Jurkat, Clone E6-1 (cell line): ENCODE results near the gene OPRM1.
"Not testable (repeated sequence)": the region's sequence is repeated elsewhere in the genome, so short reads cannot be mapped to it uniquely, and the experiment has no call there.

ENCODE experiments used
- DNase-seq: peaks from one replicate; pipeline ENCODE4 v3.0.0-alpha.2; 2011; ENCODE audit warnings: low read depth, low spot score
- H3K4me3 ChIP-seq: 2 replicates; pipeline ENCODE4 v1.5.1; 2011; ENCODE audit warnings: mild to moderate bottlenecking, low read length, control low read depth, moderate library complexity

The OPRM1 gene

DNA sequence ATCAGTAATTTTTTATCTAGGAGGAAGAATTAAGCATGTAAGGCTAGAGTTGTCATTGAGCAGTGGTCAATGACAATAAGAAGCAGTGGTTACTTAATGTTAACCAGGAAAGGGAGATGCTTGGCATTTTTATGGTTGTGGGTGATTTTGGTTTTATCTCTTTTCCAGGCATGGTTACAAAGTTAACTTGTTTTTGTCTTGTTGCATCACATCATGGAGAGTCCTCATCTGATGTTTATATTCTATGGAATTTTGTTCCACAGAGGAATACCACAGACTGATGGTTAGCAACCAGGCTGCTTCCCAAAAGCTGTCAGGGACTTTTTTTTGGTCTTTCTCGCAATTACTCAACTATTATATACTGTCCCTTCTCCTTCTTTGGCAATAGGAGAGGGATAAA lies 32.7 kb downstream of the OPRM1 start:
- no peak for DNase-seq
- H3K4me3 ChIP-seq: no peak overlapping the region

DNA sequence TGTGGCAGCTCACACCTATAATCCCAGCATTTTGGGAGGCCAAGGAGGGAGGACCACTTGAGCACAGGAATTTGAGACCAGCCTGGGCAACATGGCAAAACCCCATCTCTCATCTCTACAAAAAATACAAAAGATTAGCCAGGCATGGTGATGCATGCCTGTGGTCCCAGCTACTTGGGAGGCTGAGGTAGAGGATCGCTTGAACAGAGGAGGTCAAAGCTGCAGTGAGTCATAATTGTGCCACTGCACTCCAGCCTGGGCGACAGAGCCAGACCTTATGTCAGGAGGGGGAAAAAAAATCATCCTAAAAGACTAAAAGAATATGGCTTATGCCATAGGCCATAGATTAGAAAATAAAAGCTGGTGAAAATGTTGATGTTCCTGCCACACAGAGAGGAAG lies 39.6 kb downstream of the OPRM1 start:
- not testable (repeated sequence) for H3K4me3 ChIP-seq, DNase-seq

DNA sequence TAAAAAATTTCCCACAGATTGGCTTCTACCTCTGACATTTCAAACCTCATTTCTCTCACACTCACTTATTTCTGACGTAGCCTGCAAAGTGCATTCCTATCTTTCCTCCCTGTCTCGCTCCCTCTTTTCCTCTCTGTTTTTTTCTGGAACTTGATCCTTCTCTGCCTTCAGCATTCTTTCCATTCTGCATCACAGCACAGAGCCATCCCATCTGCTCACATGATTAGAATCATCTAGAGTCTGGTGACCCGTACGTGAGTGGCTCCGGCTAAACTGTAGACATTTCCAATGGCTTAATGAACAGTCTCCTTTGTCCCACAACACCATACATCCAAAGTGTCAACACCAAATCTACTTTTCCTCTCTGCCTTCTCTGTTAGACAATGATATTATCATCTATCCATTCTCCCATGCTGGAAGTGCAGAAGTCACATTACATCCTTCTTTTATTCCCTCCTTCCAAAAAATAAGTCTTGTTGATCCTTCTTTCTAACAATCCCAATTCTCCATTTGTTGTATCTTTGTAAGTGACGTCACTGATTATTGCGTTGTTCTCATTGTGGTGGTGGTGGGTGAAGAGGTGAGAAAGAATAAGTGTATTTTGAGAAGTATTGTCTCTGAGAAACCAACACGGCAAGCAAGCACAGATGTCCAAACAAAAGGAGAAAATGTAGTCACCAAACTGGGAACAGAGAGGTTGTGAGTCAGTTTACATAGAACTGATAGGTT lies 41.6 kb downstream of the OPRM1 start:
- DNase-seq: no peak
- H3K4me3 ChIP-seq: no peak overlapping the region

DNA sequence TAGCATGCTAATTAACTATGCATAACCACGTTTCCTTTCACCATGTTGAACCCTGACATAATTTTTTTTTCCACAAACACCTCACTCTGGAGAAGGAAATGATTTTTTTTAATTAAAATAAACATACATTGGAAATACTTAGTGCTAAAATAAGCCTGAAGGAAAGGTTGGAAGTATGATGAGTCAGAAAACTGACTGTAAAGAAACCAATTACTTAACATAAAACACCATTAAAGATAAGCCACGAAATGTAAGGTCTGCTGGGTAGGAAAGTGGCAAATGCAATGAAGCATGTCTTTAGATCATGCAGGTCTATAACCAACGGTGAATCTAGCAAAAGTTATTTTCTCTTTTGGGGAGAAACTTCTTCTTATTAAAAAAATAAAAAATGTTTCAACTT lies 47.5 kb downstream of the OPRM1 start:
- DNase-seq: no peak
- H3K4me3 ChIP-seq: no peak overlapping the region

DNA sequence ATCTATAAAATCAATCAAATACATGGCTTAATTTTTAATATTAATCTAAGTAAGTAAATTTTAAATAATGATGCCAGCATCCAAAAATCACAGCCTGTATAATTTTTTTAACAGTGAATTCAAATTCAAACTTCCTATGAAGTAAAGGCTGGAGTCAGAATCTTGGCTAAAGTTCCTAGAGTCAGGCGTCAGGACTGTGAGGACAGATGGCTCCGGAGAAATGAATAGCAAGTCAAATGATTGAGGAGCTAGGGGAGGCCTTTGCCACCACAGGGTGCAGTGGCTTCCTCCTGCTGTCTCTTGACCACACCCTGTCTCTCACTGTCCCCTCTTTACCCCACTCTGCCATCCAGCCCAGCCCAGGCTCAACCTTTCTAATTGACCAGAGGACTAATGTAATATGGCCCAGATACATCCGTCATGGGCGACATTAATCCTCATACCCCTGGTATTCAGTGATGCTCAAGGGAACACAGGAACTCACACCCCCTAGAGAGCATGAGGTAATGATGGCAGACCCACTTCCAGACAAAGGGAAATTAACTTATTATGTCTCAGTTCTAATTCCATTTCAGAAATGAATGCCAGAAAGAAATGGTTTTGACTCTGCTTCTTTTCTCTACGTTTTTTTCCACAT lies 53.4 kb downstream of the OPRM1 start:
- no peak overlapping the region for H3K4me3 ChIP-seq
- DNase-seq: no peak

DNA sequence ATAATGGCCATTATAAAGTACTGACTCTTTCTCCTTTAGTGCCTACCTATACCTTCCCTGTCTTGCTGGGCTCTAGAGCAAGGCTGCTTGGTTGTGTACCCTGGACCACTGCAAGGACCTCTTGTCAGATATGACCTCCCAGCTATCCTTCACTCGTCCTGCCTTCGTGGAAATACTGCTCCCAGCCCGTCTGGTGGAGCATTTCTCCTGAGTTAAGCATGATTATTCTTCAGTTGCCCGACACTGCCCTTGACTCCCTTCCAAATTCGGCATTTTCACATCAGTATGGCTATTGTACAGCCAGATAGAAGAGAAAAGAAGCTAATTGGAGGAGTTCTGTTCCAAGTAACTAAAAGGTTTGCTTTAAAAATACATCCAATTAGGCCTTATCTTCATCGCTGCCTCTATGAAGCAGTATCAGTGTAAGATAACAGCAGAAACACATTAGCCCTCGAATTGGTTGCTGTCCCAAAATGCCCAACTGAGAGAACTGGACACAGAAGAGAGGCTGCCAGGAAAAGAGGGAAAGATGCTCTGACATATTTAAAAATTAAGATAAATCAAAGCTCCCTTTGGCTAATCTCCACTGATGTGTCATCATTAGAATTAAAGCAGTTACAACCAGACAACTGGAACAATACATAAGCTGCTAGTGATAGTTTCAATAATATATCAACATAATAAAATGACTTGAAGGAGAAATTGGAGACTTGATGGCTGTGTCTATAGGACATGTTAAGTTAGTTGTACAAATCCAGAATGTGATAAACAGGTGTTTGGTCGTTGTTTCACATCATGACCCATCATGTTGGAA lies 54.4 kb downstream of the OPRM1 start:
- no peak for DNase-seq
- H3K4me3 ChIP-seq: no peak overlapping the region

DNA sequence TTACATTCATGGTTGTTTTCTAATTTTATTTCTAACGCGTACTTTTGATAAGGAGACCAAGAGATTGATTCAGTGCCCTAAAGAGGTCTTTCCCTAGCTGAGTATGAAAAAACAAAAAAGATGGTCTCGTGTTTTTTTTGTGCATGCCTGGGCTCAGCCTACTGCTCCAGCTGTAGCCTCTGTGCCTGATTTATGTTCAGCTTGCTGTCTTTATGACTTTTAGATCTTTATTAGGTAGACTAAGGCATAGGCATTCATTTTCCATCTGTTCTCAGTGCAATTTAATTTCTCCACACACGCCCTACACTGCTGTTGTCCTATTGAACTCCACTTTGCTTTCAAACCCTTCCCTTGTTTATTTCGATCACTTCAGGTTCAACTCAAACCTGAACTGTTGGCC lies 56.5 kb downstream of the OPRM1 start:
- no peak for DNase-seq
- H3K4me3 ChIP-seq: no peak overlapping the region

DNA sequence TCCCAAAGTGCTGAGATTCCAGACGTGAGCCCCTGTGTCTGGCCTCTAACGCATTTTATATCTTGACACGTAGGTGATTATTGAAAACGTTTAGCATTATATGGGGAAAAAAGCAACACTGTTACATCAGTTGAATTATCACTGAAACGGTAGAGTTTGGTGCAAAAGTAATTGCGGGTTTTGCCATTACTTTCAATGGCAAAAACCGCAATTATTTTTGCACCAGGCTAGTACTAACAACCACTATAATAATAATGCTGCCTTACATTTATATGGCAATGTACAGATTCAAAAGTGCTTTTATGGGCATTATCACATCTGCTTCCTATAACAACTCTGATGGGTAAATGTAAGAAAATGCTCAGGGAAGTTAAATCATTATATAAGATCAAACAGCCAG lies 57.3 kb downstream of the OPRM1 start:
- no peak overlapping the region for H3K4me3 ChIP-seq
- DNase-seq: no peak

DNA sequence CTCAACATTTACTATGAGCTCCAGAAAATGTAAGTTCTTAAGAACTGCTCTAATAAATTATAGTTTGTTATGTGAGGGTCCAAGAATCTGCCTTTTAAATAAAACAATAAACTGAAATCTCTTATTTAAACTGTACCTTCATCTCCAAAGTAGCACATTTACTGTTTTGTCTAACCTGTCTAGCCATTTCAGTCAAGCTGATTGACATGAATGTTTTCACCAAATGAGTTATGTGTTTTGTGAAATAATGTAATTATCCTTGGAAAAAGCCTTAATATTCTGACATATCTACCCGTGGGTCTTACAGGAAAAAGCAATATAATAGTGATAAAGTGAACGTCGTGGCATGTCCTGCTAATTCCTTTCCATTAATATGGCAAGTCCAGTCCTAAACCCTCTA lies 57.8 kb downstream of the OPRM1 start:
- H3K4me3 ChIP-seq: no peak overlapping the region
- DNase-seq: no peak

DNA sequence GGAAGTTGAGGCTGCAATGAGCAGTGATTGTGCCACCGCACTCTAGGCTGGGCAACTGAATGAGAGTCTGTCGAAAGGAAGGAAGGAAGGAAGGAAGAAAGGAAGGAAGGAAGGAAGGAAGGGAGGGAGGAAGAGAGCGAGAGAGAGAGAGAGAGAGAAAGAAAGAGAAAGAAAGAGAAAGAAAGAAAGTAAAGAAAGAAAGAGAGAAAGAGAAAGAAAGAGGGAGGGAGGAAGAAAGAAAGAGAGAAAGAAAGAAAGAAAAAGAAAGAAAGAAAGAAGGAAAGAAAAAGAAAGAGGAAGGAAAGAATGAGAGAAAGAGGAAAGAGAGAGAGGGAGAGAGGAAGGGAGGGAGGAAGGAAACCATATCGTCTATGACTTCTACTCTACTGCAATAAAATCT lies 60.2 kb downstream of the OPRM1 start:
- no peak for DNase-seq
- H3K4me3 ChIP-seq: no peak overlapping the region

DNA sequence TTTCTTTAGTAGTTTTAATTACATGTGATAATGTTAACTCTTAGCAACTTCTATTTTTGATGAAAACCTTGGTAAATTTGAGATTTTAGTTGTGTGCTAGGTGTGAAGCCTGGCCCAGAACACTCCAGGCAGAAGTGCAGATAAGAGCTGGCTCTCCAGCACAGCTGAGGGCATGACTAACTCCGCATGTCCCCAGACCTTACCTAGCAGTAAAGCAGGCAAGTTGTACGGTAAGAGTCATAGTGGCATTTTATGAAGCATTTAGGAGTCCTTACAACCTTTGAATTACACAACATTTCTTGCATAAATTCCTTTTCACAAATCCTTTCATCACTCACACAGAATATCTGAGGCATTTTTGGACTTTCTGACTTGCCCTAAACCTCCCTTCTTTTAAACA lies 67.2 kb downstream of the OPRM1 start:
- no peak for DNase-seq

DNA sequence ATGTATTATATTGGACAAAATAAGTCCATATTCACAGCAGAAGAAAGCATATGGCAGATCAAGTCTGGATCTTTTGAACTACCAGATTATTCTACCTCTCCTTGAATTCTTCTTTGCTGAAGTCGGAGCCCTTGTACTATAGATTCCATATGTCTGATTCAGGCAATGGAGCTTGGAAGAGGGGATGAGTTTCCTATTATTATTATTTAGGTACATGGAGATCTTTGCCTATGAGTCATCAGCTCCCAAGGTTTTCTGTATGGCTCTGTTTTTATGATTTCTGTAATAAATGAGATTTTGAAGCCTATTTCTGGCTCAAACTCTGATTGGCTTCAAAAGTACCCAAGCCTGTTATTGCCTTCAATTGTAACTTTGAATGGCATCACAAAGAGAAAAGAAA lies 72.0 kb downstream of the OPRM1 start:
- H3K4me3 ChIP-seq: no peak overlapping the region
- DNase-seq: no peak

More for the DNA sequence above, 67.2 kb downstream of the OPRM1 start:
- no peak overlapping the region for H3K4me3 ChIP-seq

DNA sequence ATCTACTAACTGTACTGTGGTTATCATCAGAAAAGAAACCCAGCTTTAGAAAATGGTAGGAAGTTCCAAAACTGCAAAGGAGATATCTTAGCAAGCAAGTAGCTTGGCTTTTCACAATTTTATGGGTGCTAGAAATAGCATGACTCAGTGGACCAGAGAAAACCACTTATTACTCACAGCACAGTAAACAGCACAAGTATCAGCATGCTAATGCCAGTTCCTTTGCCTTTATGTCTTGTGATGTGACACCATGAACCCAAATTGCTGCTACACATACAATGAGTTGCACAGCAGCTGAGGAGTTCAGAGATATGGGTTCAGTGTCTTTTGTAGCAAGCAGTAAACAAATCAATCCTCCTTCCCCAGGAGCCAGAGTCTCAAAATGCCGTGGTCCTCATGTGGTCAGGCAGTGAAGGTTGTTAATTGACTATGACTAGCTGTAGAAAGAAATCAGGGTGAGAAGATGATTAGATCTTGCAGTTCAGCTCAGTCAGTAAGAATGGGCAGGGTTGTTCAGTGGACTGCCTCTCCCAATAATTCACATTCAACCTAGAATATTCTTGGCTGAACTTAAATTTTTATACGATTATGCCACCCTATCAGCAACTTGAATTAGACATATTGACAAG lies 73.3 kb downstream of the OPRM1 start:
- H3K4me3 ChIP-seq: no peak overlapping the region
- no peak for DNase-seq

DNA sequence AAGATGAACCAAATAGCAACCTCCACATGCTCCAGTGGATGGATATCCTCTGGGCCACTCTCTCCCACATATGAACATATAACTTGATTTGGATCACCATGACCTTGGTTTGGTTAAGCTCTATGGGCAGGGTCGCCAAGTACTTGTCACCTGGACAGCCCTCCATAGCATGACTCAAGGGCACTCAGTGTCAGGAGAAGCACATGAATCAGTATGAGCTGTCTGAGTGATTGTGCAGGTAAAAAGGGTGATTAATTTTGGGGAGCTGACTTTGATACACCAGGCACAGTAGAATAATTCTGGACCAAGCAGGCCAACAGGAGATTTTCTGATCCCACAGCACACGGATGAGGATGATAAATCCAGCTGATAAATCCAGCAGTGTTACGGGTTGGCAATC lies 74.4 kb downstream of the OPRM1 start:
- no peak for DNase-seq
- H3K4me3 ChIP-seq: no peak overlapping the region

DNA sequence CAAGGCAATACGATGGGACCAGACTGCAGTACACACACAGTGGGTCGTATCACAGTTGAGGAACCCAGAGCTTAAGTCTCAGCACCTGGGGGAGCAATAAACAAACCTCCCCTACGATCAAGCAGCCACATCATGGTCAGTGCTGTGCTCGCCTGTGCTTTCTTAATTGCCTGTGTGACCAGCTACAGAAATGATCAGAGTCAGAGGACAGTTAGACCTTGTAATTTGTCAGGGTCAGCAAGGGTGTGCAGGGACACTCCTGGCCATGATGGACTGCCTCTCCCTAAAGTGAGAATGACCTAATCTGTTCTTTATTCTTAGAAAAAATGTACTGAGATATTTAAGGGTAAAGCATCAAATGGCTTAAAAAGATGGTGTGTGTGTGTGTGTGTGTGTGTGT lies 78.4 kb downstream of the OPRM1 start:
- DNase-seq: no peak
- no peak overlapping the region for H3K4me3 ChIP-seq

DNA sequence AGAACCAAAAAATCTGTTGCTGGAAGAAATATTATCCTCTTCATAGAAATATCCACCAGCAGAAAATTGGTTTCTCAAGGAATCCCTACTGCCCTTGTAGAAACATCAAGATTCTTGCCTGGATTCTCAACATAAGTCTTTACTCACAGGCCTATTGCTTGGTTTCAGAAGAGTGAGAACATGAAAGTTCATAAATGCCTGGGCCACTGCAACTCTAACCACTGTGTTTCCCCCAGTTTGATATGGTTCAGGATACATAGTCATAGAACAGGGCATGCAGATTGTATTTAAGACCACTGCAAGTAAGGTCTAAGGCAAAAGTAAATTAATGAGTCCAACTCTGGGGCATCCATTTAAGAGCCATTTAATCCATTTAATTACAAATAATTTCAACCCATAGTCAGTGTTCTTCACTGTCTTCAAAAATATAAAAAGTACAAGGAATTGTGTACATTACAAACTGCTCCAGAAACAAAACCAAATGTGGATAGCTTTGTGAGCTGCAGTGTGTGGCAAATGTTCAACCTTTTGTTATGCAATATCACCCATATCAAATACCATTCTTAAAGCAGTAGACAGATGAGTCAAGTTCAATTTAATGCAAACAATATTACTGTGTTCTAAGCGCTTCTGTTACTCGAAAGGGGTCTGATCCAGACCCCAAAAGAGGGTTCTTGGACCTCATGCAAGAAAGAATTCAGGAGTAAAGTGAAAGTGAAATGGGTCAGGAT lies 83.3 kb downstream of the OPRM1 start:
- no peak for DNase-seq
- H3K4me3 ChIP-seq: no peak overlapping the region

DNA sequence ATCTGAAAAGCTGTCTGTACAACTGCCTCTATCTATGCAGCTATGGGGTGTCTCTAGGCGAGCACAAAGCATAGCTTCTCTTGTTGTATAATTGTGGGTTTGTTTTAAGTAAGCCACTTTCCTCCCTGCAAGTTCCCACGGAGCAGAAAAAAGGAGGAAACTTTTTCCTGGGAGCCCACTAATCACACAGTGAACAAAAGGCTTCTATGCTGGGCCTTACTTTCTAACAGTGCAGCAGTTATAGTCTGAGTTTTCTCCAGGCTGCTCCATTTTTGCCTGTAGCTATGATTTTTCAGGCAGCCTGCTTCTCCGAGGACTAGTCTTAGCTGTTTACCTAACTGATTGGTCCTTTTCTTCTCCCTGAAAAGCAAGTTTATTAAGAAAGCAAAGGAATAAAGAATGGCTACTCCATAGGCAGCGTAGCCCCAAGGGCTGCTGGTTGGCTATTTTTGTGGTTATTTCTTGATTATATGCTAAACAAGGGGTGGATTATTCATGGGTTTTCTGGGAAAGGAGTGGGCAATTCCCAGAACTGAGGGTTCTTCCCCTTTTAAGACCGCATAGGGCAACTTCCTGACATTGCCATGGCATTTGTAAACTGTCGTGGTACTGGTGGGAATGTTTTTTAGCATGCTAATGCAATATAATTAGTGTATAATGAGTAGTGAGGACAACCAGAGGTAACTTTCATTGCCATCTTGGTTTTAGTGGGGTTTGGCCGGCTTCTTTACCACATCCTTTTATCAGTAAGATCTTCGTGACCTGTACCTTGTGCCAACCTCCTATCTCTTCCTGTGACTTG lies 84.3 kb downstream of the OPRM1 start:
- no peak for DNase-seq
- no peak overlapping the region for H3K4me3 ChIP-seq

DNA sequence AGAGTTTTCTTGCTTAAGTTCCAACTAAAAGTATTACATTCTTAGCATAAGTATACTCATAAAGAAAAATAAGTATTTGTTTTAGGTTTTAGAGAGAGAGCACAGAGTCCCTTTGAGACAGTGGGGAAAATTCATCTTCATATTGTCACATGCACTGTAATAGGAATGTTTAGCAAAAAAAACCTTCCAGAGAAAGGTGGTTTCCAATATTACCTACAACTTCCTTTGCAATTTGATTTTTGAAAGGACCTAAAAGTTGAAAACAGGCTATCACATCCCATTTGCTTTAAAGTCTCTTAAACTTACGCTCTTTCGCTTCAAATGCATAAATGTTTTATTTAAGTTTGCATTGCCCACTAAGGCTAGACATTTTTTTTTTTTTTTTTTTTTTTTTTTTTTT lies 86.4 kb downstream of the OPRM1 start:
- DNase-seq: no peak
- no peak overlapping the region for H3K4me3 ChIP-seq

DNA sequence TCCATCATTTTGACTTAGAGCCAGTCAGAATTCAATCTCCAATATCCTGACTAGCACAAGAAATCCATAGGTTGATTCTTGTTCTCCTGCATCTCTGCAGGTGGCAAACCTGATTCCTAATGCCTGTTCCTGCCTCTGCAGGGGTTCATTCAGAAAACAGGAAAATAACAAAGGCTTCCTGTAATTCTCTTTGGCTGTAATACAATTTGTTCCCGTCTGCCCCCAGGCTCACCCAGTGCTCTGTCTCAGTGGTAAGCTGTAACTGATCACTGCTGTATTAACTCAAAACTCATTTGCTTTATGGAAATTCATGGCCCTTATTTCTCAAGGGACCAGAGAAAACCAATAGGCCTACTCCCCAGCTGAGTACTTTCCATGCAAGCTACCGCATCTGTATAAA lies 88.6 kb downstream of the OPRM1 start:
- H3K4me3 ChIP-seq: no peak overlapping the region
- no peak for DNase-seq
